GM12891 (cell line): ENCODE measurements around the gene SLCO3A1.

Experiments used
- DNase-seq: peaks from one replicate; pipeline ENCODE4 v3.0.0; 2011; ENCODE audit warnings: low spot score; ENCODE audit not compliant: insufficient read length
- FAIRE-seq: peaks from 2 replicates; lab custom pipeline; 2011; peaks lifted over from hg19 to GRCh38; lab: Jason Lieb, UNC
- PAX5 ChIP-seq: IDR thresholded peaks from 2 replicates; pipeline ENCODE4 v1.6.1; 2011; ENCODE audit warnings: low read length, moderate library complexity, mild to moderate bottlenecking; ENCODE audit not compliant: insufficient read depth, severe bottlenecking
- POLR2A ChIP-seq: IDR thresholded peaks from 2 replicates; pipeline ENCODE4 v1.6.1; 2011; ENCODE audit warnings: low read depth, low read length, control low read depth
- POLR2AphosphoS5 ChIP-seq: IDR thresholded peaks from 2 replicates; pipeline ENCODE4 v1.6.1; 2011; ENCODE audit warnings: low read depth, low read length, control low read depth
- POU2F2 ChIP-seq: IDR thresholded peaks from 2 replicates; pipeline ENCODE4 v1.6.1; 2011; ENCODE audit warnings: low read depth, mild to moderate bottlenecking, control low read depth, low read length, moderate library complexity
- SPI1 ChIP-seq: IDR thresholded peaks from 2 replicates; pipeline ENCODE4 v1.6.1; 2011; ENCODE audit warnings: low read depth, low read length, control low read depth
- TAF1 ChIP-seq: IDR thresholded peaks from 2 replicates; pipeline ENCODE4 v1.6.1; 2011; ENCODE audit warnings: low read depth, low read length, control low read depth

The SLCO3A1 gene

GRCh38 chr15:91908391-91908790 lies 54.9 kb downstream of the SLCO3A1 start:
- no peak for FAIRE-seq
- TF ChIP-seq POLR2AphosphoS5 (no peak), TAF1 (no peak), POLR2A (no peak)
- DNase-seq: no peak

- FAIRE-seq: no peak
- TF ChIP-seq TAF1: no peak
- TF ChIP-seq POU2F2: no peak
- TF ChIP-seq PAX5: no peak
- no peak for TF ChIP-seq POLR2A
- no peak for TF ChIP-seq POLR2AphosphoS5
- no peak for TF ChIP-seq SPI1
- DNase-seq: no peak
Observed at GRCh38 chr15:91909111-91909510, 55.6 kb downstream of the SLCO3A1 start.

GRCh38 chr15:91909574-91909973 lies 56.1 kb downstream of the SLCO3A1 start:
- no peak for TF ChIP-seq POLR2AphosphoS5
- no peak for TF ChIP-seq POLR2A
- TF ChIP-seq TAF1: no peak
- FAIRE-seq (no peak), DNase-seq (no peak)

DNA sequence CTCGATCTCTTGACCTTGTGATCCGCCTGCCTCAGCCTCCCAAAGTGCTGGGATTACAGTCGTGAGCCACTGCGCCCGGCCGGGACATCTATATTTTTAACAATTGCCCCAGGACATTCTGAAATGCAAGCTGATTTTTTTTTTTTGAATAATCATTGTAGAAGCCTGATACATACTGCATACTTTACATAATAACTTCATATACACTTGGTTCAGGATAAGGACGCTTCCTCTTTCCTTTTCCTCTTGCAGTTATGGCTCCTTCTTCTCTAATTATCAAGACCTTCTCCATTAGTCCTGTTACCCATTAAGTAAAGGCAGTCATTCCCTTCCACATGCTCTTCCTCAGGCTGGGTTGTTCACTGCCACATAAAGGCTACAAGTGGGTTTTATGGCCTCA lies 58.3 kb downstream of the SLCO3A1 start:
- FAIRE-seq: no peak
- TF ChIP-seq POLR2A: no peak
- TF ChIP-seq POU2F2: no peak
- TF ChIP-seq POLR2AphosphoS5: no peak
- TF ChIP-seq PAX5: no peak
- no peak for TF ChIP-seq TAF1
- no peak for TF ChIP-seq SPI1
- DNase-seq: no peak

GRCh38 chr15:91912336-91912735 lies 58.8 kb downstream of the SLCO3A1 start:
- TF ChIP-seq SPI1 (no peak), PAX5 (no peak), POLR2AphosphoS5 (no peak), TAF1 (no peak), POU2F2 (no peak), POLR2A (no peak)
- no peak for FAIRE-seq

DNA sequence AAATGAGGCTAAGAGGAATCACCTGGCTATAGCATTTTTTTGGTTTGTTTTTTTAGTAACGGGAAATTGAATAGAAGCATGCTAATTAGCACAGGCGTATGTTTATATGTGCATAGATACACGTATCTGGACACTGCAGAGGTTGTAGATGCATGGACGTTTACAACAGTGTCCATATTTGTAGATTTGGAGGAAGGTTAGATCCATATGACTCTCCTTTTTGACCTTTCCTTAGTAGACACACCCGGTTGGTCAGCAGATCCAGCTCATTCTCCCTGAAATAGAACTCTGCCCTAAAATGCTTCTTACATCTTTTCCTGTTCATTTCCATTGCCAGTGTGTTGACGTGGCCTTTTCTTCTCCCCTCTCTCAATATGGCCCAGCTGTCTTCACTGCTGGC lies 60.1 kb downstream of the SLCO3A1 start:
- TF ChIP-seq SPI1 (no peak), POU2F2 (no peak), PAX5 (no peak), POLR2AphosphoS5 (no peak), TAF1 (no peak)
- DNase-seq (no peak), FAIRE-seq (no peak)

More at GRCh38 chr15:91912336-91912735, 58.8 kb downstream of the SLCO3A1 start:
- DNase-seq: no peak

DNA sequence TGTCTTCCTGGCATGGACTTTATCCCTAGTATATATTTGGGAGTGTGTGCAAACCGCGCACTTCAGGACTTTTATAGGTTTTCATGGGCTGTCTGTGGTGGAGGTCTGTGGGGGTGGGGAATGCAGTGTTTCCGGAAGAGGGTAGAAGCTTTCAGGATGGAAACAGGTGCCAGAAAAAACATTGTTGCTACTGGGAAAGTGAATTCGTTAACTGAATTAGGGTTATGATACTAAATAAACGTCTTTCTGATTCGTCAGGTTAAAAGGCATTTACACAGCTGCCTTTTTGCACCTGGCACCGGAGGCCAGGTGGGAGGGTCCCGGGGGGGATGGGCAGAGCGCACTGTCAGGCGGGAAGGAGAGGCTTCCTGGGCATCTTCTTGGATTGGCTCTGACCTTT lies 62.1 kb downstream of the SLCO3A1 start:
- FAIRE-seq (no peak), DNase-seq (no peak)

GRCh38 chr15:91916051-91916450 lies 62.5 kb downstream of the SLCO3A1 start:
- DNase-seq: no peak
- TF ChIP-seq PAX5 (no peak), POLR2A (no peak), POU2F2 (no peak), TAF1 (no peak), SPI1 (no peak), POLR2AphosphoS5 (no peak)
- FAIRE-seq: no peak

More for the DNA sequence above, 62.1 kb downstream of the SLCO3A1 start:
- TF ChIP-seq TAF1: no peak
- TF ChIP-seq SPI1: no peak
- no peak for TF ChIP-seq POU2F2
- no peak for TF ChIP-seq POLR2A
- no peak for TF ChIP-seq POLR2AphosphoS5
- TF ChIP-seq PAX5: no peak

DNA sequence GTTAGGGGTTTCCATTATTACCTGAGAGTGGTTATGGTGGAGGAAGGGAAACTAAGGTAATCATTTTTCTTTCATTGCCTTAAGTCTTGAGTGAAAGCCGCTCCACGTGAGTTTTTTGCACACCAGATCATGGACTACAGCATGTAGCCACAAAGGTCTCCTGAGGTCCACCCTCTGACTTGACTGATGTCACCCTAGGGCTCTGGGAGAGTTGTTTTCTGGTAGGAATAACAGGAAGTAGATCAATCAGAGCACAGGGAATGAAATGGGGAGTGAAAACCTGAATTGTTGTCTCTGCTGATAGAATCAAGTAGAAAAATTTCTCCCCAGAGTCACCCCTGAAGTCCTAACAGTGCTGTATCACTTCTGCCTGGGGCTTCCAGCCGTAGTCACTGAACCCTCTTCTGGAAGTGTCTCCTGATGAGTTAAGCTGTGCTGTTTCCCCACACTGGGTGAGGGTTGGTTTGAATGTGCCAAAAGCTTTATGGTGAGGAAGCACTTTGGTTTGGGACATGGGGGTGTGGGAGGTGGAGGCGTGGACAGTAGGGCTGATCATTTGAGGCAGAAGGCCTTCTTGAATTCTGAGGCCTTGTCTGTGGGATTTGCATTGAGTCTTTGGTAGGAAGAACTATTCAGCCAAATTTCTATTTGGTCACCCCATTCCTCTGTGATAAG lies 64.3 kb downstream of the SLCO3A1 start:
- FAIRE-seq (no peak), DNase-seq (no peak)
- TF ChIP-seq POLR2A (no peak), SPI1 (no peak), POLR2AphosphoS5 (no peak), PAX5 (no peak), POU2F2 (no peak), TAF1 (no peak)

- TF ChIP-seq POLR2AphosphoS5: no peak
- no peak for TF ChIP-seq TAF1
- TF ChIP-seq SPI1: no peak
- no peak for TF ChIP-seq POU2F2
- no peak for TF ChIP-seq PAX5
- TF ChIP-seq POLR2A: no peak
- DNase-seq (no peak), FAIRE-seq (no peak)
Observed at GRCh38 chr15:91919014-91919534, 65.6 kb downstream of the SLCO3A1 start.
